HepG2 (cell line): ENCODE data around the gene PPAT. TPM values are rescaled to one million over a fixed set of nuclear protein-coding genes. Genes with fewer than 3 reads are reported as not detected.

ENCODE experiments used
- CAMTA2 ChIP-seq: sonication (generic); formaldehyde crosslinking; IDR thresholded peaks from 2 replicates; pipeline ENCODE4 v1.4.0; 2020; ENCODE audit warnings: mild to moderate bottlenecking, missing genetic modification reagents, borderline replicate concordance
- CBX5 ChIP-seq: sonication (generic); formaldehyde crosslinking; IDR thresholded peaks from 2 replicates; pipeline ENCODE4 v1.4.0; 2020; ENCODE audit warnings: missing genetic modification reagents, borderline replicate concordance
- CREB3 ChIP-seq: sonication (generic); formaldehyde crosslinking; IDR thresholded peaks from 2 replicates; pipeline ENCODE4 v1.5.0; 2020; ENCODE audit warnings: missing genetic modification reagents
- CREBL2 ChIP-seq: sonication (generic); formaldehyde crosslinking; IDR thresholded peaks from 2 replicates; pipeline ENCODE4 v1.8.1; 2023; ENCODE audit warnings: missing genetic modification reagents, mild to moderate bottlenecking, borderline replicate concordance
- DBP ChIP-seq: sonication (generic); formaldehyde crosslinking; IDR thresholded peaks from 2 replicates; pipeline ENCODE4 v1.4.0; 2020; ENCODE audit warnings: missing genetic modification reagents; ENCODE audit errors: not compliant biosample characterization
- GATAD1 ChIP-seq: IDR thresholded peaks from 2 replicates; pipeline ENCODE4 v1.6.1; 2016; ENCODE audit warnings: missing genetic modification reagents, missing compliant biosample characterization
- HOXA3 ChIP-seq: sonication (generic); formaldehyde crosslinking; IDR thresholded peaks from 2 replicates; pipeline ENCODE4 v1.5.0; 2020; ENCODE audit warnings: missing genetic modification reagents
- MTERF4 ChIP-seq: sonication (generic); formaldehyde crosslinking; IDR thresholded peaks from 2 replicates; pipeline ENCODE4 v1.8.0; 2023; ENCODE audit warnings: mild to moderate bottlenecking, missing genetic modification reagents
- PITX1 ChIP-seq: sonication (generic); formaldehyde crosslinking; IDR thresholded peaks from 2 replicates; pipeline ENCODE4 v1.5.1; 2020; ENCODE audit warnings: mild to moderate bottlenecking, missing genetic modification reagents
- POLR2A ChIP-seq, 2 experiments: IDR thresholded peaks; 2 replicates each; pipeline ENCODE4 v1.6.1; 2011; ENCODE audit warnings: low read depth in 2 of 2, low read length in 2 of 2, mild to moderate bottlenecking in 1 of 2, moderate library complexity in 1 of 2; ENCODE audit not compliant: insufficient read depth in 1 of 2
- YEATS2 ChIP-seq: sonication (generic); formaldehyde crosslinking; IDR thresholded peaks from 2 replicates; pipeline ENCODE4 v1.4.0; 2020; ENCODE audit warnings: missing genetic modification reagents, borderline replicate concordance
- ZEB1 ChIP-seq: IDR thresholded peaks from 2 replicates; pipeline ENCODE4 v1.6.1; 2012; ENCODE audit warnings: mild to moderate bottlenecking, low read depth, inconsistent platforms; ENCODE audit not compliant: insufficient replicate concordance
- ZFP37 ChIP-seq: sonication (generic); formaldehyde crosslinking; IDR thresholded peaks from 2 replicates; pipeline ENCODE4 v1.4.0; 2020; ENCODE audit warnings: missing genetic modification reagents, borderline replicate concordance
- ZFY ChIP-seq: sonication (generic); formaldehyde crosslinking; IDR thresholded peaks from 2 replicates; pipeline ENCODE4 v1.4.0; 2020; ENCODE audit warnings: missing genetic modification reagents
- ZMYM4 ChIP-seq: sonication (generic); formaldehyde crosslinking; IDR thresholded peaks from 2 replicates; pipeline ENCODE4 v1.8.1; 2023; ENCODE audit warnings: mild to moderate bottlenecking, missing genetic modification reagents
- ZNF256 ChIP-seq: sonication (generic); formaldehyde crosslinking; conservative IDR thresholded peaks from 2 replicates; pipeline ENCODE4 v1.4.0; 2020; ENCODE audit warnings: missing genetic modification reagents
- ZNF354B ChIP-seq: sonication (generic); formaldehyde crosslinking; IDR thresholded peaks from 2 replicates; pipeline ENCODE4 v1.8.0; 2022; ENCODE audit warnings: mild to moderate bottlenecking, missing genetic modification reagents
- ZNF737 ChIP-seq: sonication (generic); formaldehyde crosslinking; IDR thresholded peaks from 2 replicates; pipeline ENCODE4 v1.5.0; 2020; ENCODE audit warnings: missing genetic modification reagents, mild to moderate bottlenecking, borderline replicate concordance
- polyA plus RNA-seq, 8 experiments: library from polyadenylated mRNA; depleted of rRNA in 3 of 8; stranded (reverse) in 7 of 8; unstranded in 1 of 8; fragments of >200 nt; fragmentation: Illumina TruSeq in 4 of 8; extraction: Trizol in 4 of 8; gene quantifications; 2 replicates each; pipeline versions ENCODE4 v1.2.1 to v1.2.3, GENCODE V29; 2011 to 2016; ENCODE audit warnings: low read depth in 4 of 8, missing spikeins in 1 of 8, mixed read lengths in 1 of 8; ENCODE audit not compliant: insufficient read depth in 1 of 8
- total RNA-seq, 5 experiments: library from RNA; depleted of rRNA; stranded (reverse); fragments of >200 nt; fragmentation: Illumina TruSeq; extraction: Trizol; gene quantifications; 2 replicates each; pipeline ENCODE4 v1.2.3, GENCODE V29; 2016; ENCODE audit warnings: low read depth in 1 of 5
- TF ChIP-seq, protein P1 (sequence below): IDR thresholded peaks from 2 replicates; pipeline ENCODE4 v1.6.1; 2016; ENCODE audit warnings: mild to moderate bottlenecking
- TF ChIP-seq, protein P2 (sequence below): sonication (generic); formaldehyde crosslinking; IDR thresholded peaks from 2 replicates; pipeline ENCODE4 v1.5.1; 2020; ENCODE audit warnings: missing genetic modification reagents, mild to moderate bottlenecking, borderline replicate concordance
- TF ChIP-seq, protein P3 (sequence below): sonication (generic); formaldehyde crosslinking; IDR thresholded peaks from 2 replicates; pipeline ENCODE4 v1.4.0; 2020; ENCODE audit warnings: missing genetic modification reagents

Gene PPAT
- total and polyA plus RNA-seq, 2 of the 13 experiments (the other 11 are each of a cell fraction or from before 2014, with no cell fraction given), result 16.9 to 62.6 TPM

- TF ChIP-seq, protein P1, sequence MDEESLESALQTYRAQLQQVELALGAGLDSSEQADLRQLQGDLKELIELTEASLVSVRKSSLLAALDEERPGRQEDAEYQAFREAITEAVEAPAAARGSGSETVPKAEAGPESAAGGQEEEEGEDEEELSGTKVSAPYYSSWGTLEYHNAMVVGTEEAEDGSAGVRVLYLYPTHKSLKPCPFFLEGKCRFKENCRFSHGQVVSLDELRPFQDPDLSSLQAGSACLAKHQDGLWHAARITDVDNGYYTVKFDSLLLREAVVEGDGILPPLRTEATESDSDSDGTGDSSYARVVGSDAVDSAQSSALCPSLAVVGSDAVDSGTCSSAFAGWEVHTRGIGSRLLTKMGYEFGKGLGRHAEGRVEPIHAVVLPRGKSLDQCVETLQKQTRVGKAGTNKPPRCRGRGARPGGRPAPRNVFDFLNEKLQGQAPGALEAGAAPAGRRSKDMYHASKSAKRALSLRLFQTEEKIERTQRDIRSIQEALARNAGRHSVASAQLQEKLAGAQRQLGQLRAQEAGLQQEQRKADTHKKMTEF (CRISPR knock-in tag), result peak; percentile 73; the same call in 1 of the 2 replicates
- TF ChIP-seq ZNF354B (CRISPR knock-in tag), result 0 out of 2 replicates have a peak, but pooled peaks have one; percentile 29
- TF ChIP-seq ZFP37 (CRISPR knock-in tag), result peak; percentile 21; the same call in 1 of the 2 replicates
- TF ChIP-seq CREBL2 (CRISPR knock-in tag), result peak; percentile 49; the same call in 1 of the 2 replicates
- peak; percentile 46; the same call in 1 of the 2 replicates for TF ChIP-seq PITX1
- peak; percentile 14 for TF ChIP-seq DBP (CRISPR knock-in tag)
- peak in 1 of 2 experiments; percentile 83; a peak in 2 of 4 replicates for TF ChIP-seq POLR2A (IDR thresholded peaks at IDR 0.05; ENCODE audit: insufficient read depth in 1 of 2, low read depth in 2 of 2, low read length in 2 of 2)
- TF ChIP-seq ZMYM4 (CRISPR knock-in tag), result no peak; the same call in none of the 2 replicates
- peak; percentile 65 for TF ChIP-seq ZNF256 (CRISPR knock-in tag)
- TF ChIP-seq HOXA3, result peak; percentile 44; the same call in 1 of the 2 replicates
- no peak for TF ChIP-seq ZEB1
- TF ChIP-seq ZFY, result peak; percentile 53; the same call in 1 of the 2 replicates
- peak; percentile 17; the same call in 1 of the 2 replicates for TF ChIP-seq GATAD1 (CRISPR knock-in tag)
- TF ChIP-seq MTERF4 (CRISPR knock-in tag), result peak; percentile 98; the same call in 1 of the 2 replicates
- TF ChIP-seq CAMTA2 (CRISPR knock-in tag), result peak; percentile 78; the same call in 1 of the 2 replicates
- TF ChIP-seq CBX5, result 0 out of 2 replicates have a peak, but pooled peaks have one; percentile 10
- TF ChIP-seq ZNF737 (CRISPR knock-in tag), result no peak
- peak; percentile 46; the same call in 1 of the 2 replicates for TF ChIP-seq YEATS2
- TF ChIP-seq, protein P2, sequence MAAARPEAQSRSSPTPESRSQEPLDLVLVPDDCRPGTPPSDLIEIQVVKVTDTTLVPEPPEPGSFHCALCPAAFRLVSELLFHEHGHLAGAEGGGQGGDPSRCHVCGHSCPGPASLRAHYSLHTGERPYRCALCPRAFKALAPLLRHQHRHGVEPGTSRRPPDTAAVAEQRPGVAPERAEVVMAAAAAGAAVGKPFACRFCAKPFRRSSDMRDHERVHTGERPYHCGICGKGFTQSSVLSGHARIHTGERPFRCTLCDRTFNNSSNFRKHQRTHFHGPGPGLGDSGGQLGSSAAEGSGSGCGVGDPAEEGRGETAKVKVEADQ (CRISPR knock-in tag), result 0 out of 2 replicates have a peak, but pooled peaks have one; percentile 4
- TF ChIP-seq, protein P3, sequence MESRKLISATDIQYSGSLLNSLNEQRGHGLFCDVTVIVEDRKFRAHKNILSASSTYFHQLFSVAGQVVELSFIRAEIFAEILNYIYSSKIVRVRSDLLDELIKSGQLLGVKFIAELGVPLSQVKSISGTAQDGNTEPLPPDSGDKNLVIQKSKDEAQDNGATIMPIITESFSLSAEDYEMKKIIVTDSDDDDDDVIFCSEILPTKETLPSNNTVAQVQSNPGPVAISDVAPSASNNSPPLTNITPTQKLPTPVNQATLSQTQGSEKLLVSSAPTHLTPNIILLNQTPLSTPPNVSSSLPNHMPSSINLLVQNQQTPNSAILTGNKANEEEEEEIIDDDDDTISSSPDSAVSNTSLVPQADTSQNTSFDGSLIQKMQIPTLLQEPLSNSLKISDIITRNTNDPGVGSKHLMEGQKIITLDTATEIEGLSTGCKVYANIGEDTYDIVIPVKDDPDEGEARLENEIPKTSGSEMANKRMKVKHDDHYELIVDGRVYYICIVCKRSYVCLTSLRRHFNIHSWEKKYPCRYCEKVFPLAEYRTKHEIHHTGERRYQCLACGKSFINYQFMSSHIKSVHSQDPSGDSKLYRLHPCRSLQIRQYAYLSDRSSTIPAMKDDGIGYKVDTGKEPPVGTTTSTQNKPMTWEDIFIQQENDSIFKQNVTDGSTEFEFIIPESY (CRISPR knock-in tag), result no peak
- TF ChIP-seq CREB3 (CRISPR knock-in tag), result peak; percentile 75; the same call in 1 of the 2 replicates
Observed at GRCh38 chr4:56435140-56435926, at the start of gene PPAT (continued).
